SU-DHL-6 (cell line): ENCODE results near the gene PAFAH1B1.

Experiments used
- H2AFZ ChIP-seq: fragments of 200-600 bp; sonication (generic); 2 replicates; pipeline ENCODE4 v1.6.1; 2014; ENCODE audit warnings: low read depth, mild to moderate bottlenecking, moderate library complexity, mixed read lengths, antibody characterized with exemption, low read length; ENCODE audit not compliant: severe bottlenecking
- H3F3A ChIP-seq: fragments of 200-600 bp; shearing (Covaris generic); 2 replicates; pipeline ENCODE4 v1.6.0; 2016; ENCODE audit warnings: antibody characterized with exemption, mild to moderate bottlenecking; ENCODE audit not compliant: insufficient read depth
- H3K27ac ChIP-seq: fragments of 200-600 bp; sonication (generic); 2 replicates; pipeline ENCODE4 v1.5.1; 2016; ENCODE audit warnings: low read depth, mild to moderate bottlenecking, low read length, moderate library complexity, mixed read lengths
- H3K27me3 ChIP-seq: fragments of 200-600 bp; sonication (generic), shearing (Covaris generic); 2 replicates; pipeline ENCODE4 v1.6.0; 2014; ENCODE audit warnings: mild to moderate bottlenecking, low read length
- H3K36me3 ChIP-seq: fragments of 200-600 bp; sonication (generic); 2 replicates; pipeline ENCODE4 v1.6.1; 2014; ENCODE audit warnings: mild to moderate bottlenecking, low read length, mixed read lengths
- H3K4me2 ChIP-seq: fragments of 300-600, 200-600 bp; shearing (Covaris generic), sonication (generic); 2 replicates; pipeline ENCODE4 v1.6.0; 2014; ENCODE audit warnings: low read length, low read depth, mild to moderate bottlenecking; ENCODE audit not compliant: poor library complexity, severe bottlenecking
- H3K4me3 ChIP-seq: fragments of 200-600 bp; sonication (generic); 2 replicates; pipeline ENCODE4 v1.5.1; 2014; ENCODE audit warnings: antibody characterized with exemption, low read length, mild to moderate bottlenecking, mixed read lengths; ENCODE audit not compliant: insufficient read depth, poor library complexity, severe bottlenecking
- H3K79me2 ChIP-seq: fragments of 200-600 bp; sonication (generic); 2 replicates; pipeline ENCODE4 v1.6.1; 2014; ENCODE audit warnings: mild to moderate bottlenecking, low read length, moderate library complexity; ENCODE audit not compliant: insufficient read depth
- H3K9ac ChIP-seq: fragments of 200-600 bp; sonication (generic); 2 replicates; pipeline ENCODE4 v1.7.0; 2014; ENCODE audit warnings: mild to moderate bottlenecking, low read length
- H3K9me2 ChIP-seq: fragments of 200-600 bp; sonication (generic); replicated peaks from 2 replicates; pipeline ENCODE4 v1.6.1; 2014; ENCODE audit warnings: low read length; ENCODE audit not compliant: insufficient read depth
- H3K9me3 ChIP-seq: fragments of 200-600 bp; sonication (generic); 2 replicates; pipeline ENCODE4 v1.6.1; 2014; ENCODE audit warnings: low read length, mixed read lengths; ENCODE audit not compliant: insufficient read depth
- H4K20me1 ChIP-seq: fragments of 200-600 bp; sonication (generic); 2 replicates; pipeline ENCODE4 v1.6.1; 2014; ENCODE audit warnings: low read depth, mild to moderate bottlenecking, antibody characterized with exemption, low read length, moderate library complexity, mixed read lengths
- EZH2phosphoT487 ChIP-seq: fragments of 200-600 bp; sonication (generic), shearing (Covaris generic); conservative IDR thresholded peaks from 2 replicates; pipeline ENCODE4 v1.6.1; 2018; ENCODE audit warnings: mild to moderate bottlenecking, antibody characterized with exemption, low read length, moderate library complexity, mixed read lengths
- TF ChIP-seq, protein P1 (sequence below): fragments of 200-600 bp; sonication (generic); IDR thresholded peaks from one replicate; pipeline ENCODE4 v1.5.1; 2017; ENCODE audit warnings: antibody characterized with exemption, mild to moderate bottlenecking, low read length, moderate library complexity; ENCODE audit not compliant: insufficient read depth, poor library complexity, severe bottlenecking

Gene PAFAH1B1

DNA sequence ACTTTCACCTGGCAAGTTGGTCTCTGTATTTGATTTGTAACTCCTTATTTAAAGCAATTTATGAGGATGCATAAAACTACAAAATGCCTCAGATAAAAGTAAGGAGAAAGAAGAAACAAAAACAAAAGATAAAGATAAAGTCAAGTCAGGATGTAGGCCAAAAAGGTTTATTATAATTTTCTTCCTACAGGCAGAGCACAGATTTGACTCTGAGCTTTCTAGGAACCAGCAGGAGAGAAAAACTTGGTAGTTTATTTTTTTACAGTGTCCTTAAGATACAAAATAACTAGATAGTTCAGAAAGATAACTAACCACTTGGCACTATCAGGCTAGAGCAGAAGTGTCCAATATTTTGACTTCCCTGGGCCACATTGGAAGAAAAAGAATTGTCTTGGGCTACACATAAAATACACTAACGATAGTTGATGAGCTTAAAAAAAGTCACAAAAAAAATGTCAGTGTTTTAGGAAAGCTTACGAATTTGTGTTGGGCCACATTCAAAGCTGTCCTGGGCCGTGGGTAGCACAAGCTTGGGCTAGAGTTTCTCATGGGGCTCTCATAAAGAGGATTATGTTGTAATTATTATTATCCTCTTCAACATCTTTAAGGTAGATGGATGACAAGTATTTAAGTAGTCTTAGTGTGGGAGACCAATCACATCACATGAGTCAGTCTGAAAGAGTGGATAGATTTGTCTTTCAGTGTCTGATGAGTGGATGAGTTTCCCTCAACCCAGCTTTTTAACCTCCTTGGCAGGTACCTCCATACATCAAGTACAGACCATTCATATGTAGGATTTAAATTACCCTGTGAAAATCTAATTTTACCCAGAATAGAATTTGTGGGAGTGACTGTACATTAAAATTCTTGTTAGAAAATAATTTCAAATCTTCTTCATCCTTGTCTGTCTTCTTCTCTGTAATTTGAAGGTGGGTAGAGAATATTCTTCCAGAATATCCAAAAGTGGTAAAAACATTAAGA lies 17.0 kb downstream of the PAFAH1B1 start:
- Histone ChIP-seq H3K79me2 (peaks cover 100% of the 10 kb centered on the region), H3K4me2 (no peak overlapping the region), H3K4me3 (no peak overlapping the region), H2AFZ (no peak overlapping the region), H3K27me3 (no peaks in the 10 kb centered on the region), H3K9me3 (no peaks in the 10 kb centered on the region), H3K9me2 (no peaks in the 10 kb centered on the region), H3K9ac (no peak overlapping the region), H3F3A (peaks cover 6% of the 10 kb centered on the region; the same call in 1 of the 2 replicates), H4K20me1 (peaks cover 64% of the 10 kb centered on the region), H3K27ac (no peak overlapping the region), H3K36me3 (0 out of 2 replicates have a peak, but pooled peaks cover 3% of the 10 kb centered on the region)
- TF ChIP-seq, protein P1, sequence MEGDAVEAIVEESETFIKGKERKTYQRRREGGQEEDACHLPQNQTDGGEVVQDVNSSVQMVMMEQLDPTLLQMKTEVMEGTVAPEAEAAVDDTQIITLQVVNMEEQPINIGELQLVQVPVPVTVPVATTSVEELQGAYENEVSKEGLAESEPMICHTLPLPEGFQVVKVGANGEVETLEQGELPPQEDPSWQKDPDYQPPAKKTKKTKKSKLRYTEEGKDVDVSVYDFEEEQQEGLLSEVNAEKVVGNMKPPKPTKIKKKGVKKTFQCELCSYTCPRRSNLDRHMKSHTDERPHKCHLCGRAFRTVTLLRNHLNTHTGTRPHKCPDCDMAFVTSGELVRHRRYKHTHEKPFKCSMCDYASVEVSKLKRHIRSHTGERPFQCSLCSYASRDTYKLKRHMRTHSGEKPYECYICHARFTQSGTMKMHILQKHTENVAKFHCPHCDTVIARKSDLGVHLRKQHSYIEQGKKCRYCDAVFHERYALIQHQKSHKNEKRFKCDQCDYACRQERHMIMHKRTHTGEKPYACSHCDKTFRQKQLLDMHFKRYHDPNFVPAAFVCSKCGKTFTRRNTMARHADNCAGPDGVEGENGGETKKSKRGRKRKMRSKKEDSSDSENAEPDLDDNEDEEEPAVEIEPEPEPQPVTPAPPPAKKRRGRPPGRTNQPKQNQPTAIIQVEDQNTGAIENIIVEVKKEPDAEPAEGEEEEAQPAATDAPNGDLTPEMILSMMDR = no peak

DNA sequence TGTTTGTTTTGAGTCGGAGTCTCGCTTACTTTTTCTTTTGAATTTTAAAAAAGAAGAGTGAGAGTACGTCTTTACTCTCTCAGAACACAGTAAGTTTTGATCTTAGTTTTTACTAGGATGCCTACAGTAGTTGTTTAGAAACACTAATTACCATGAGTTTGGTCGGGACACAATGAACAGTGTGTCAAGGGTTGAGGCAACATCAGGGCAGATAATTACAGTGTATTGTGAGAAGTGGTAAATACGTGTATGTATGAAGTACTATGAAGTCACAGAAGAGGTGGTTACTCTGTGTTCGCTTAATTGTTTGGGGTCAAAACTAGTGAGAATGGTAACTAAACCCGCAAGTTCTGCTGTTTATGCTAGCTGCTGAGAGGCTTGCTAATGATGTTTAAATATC lies 18.2 kb downstream of the PAFAH1B1 start:
- Histone ChIP-seq H3K27ac (no peak overlapping the region), H3K9me2 (no peaks in the 10 kb centered on the region), H3K36me3 (0 out of 2 replicates have a peak, but pooled peaks cover 3% of the 10 kb centered on the region), H3K27me3 (no peaks in the 10 kb centered on the region), H3K4me3 (no peak overlapping the region), H3F3A (no peaks in the 10 kb centered on the region), H3K4me2 (no peak overlapping the region), H3K9ac (no peak overlapping the region), H3K9me3 (no peaks in the 10 kb centered on the region), H3K79me2 (peaks cover 100% of the 10 kb centered on the region), H4K20me1 (peaks cover 60% of the 10 kb centered on the region), H2AFZ (no peak overlapping the region)
- no peak for TF ChIP-seq EZH2phosphoT487
- TF ChIP-seq, protein P1 = no peak

DNA sequence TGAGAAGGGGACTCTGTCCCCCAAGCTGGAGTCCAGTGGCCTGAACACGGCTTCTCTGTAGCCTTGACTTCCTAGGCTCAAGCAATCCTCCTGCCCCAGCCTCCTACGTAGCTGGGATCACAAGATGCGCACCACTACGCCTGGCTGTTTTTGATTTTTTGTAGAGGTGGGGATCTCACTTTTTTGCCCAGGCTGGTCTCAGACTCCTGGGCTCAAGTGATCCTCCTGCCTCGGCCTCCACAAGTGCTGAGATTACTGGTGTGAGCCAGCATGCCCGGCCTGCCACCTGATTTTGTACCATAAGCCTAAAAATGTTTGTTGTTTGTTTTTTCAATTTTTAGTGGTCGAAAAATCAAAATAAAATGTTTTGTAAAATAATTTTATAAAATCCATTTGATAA lies 19.2 kb downstream of the PAFAH1B1 start:
- Histone ChIP-seq H3K27me3 (no peaks in the 10 kb centered on the region), H3F3A (no peaks in the 10 kb centered on the region), H2AFZ (no peak overlapping the region), H4K20me1 (peaks cover 59% of the 10 kb centered on the region), H3K27ac (no peak overlapping the region), H3K79me2 (peaks cover 100% of the 10 kb centered on the region), H3K9me2 (no peaks in the 10 kb centered on the region), H3K9ac (no peak overlapping the region), H3K36me3 (0 out of 2 replicates have a peak, but pooled peaks cover 3% of the 10 kb centered on the region), H3K4me2 (no peak overlapping the region), H3K9me3 (no peaks in the 10 kb centered on the region), H3K4me3 (no peak overlapping the region)
- TF ChIP-seq, protein P1 = no peak
